A172 (cell line): ENCODE measurements around the gene PDE4D. TPM values are rescaled to one million over a fixed set of nuclear protein-coding genes. Genes with fewer than 3 reads are reported as not detected.

Experiments used
- DNase-seq: peaks from one replicate; pipeline ENCODE4 v3.0.0-alpha.2; 2015; ENCODE audit warnings: low spot score
- total RNA-seq: library from RNA; depleted of rRNA; stranded (reverse); fragments of >200 nt; shearing (Covaris generic); gene quantifications from 2 replicates; pipeline ENCODE4 v1.2.3, GENCODE V29; 2014

PDE4D gene
- total RNA-seq, 1 experiment from 2014 or later = 7.6 TPM

GRCh38 chr5:59656351-59657254, 236.9 kb downstream of the PDE4D start:
- DNase-seq = peak; percentile 23

DNA sequence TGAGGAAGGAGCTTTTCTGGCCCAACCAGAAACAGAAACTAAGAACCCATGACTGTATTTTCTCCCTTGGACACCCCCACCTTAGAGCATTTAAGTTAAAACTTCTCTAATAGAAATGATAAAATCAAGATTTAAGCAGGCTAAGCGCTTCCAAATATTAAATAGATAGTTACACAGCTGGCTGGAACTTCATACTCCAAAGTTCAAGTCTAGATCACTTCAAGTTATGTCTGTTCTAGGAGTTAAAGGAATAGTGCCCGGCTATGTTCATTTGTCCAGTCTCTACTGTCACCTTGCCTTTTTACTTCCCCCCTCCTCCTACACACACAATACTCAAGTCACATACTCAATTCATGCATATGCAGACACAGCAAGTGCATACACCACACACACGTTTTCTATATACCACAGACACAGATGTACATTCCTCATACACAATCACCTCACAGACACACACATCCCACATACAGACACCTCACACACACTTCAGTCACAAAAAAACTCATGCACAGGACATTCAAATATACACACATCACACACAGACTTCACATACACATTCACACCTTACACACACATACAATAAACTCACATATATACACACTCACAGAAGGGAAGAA, 237.7 kb downstream of the PDE4D start:
- DNase-seq = no peak

- DNase-seq = no peak
Observed at GRCh38 chr5:59654691-59655090, 238.8 kb downstream of the PDE4D start.

DNA sequence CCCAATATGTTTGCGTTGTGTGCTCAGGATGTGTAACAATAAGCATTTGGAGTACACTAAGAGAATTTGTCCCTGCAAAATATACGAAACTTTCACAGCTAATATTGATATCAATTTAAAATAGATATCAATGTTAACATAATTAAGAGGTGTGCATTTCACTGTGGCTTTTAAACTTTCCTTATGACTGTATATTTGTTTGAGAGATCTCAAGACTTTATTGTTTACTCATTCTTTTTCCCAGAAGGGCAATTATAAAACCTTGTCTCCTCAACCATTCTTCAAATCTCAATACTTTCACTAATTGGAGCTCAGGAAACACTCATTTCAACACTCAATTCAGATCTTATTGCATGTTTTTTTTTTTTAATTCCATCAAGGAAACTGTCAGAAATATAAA, 241.1 kb downstream of the PDE4D start:
- no peak for DNase-seq

DNA sequence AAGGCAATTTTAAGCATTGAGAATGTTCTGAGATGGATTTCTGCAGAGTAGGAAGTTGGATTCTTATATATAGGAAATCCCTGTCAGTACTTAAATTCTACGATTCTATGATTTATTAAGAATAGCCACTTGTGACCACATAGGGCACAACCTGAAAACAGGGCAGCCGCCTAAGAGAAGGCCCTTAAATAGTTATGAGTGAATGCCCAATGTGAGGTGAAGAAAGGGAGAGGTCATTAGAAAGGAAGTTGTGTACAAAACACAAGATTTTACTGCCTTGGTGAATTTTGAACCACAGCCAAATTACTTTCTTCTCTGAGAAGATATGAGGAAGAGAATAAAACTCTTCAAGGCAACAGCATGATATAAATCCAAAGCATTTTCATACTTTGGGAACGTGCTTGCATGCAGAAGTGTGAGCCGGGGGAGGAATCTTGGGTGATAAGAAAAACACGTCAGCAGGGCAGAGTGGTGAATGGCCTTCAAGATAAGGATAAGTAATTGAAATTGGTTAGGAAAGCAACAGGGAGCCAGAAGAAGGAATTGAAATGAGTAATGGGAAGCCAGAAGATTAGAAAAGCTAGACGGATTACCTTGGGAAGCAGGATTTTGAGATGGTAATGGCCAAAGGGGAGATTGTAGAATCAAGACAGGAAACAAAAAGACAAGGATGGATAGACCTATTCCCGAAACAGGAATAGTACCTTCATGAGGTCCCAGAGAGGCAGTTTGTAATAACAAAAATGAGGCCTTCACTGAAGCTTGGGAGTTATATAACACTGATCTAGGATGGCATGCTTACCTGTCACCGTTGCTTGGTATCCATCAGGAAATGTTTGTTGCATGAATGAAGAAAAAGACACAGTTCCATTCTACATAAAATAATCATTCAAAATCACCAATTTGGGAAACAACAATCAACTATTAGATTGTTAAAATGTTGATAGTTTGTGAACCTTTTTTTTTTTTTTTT, 244.3 kb downstream of the PDE4D start:
- DNase-seq = peak; percentile 86

DNA sequence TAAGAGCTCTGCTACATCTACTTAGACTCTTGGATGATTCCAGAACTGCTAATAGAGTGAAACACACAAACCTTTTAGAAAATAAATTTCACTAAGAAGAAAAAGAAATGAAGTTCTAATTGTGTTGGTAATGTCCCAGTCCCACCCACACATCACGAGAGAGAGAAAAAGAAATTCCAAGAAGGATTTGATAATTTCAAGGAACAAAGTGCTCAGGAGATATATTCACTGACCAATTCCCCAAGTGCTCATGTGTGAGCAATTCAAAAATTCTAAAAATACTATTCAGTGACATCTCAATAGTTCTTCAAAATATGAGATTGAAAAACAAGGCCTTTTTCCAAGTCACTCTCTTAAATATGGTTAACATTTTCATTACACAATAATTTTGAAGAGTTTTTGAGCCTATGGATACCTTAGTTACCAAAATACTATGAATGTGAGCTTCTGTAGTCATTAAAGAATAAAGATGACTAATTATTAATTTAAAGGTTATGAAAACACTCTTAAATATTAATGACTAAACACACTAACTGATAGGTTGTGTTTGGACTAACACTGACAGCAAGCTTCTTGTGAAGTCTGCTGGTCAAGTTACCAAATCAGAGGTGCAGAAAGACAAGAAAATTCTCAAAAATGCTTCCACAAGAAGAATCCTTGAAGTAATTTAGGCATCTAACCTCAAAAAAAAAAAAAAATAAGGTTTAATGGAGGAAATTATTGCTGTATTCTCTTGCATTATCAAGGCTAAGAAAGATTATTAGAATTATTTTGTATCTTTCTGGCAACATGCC, 245.3 kb downstream of the PDE4D start:
- DNase-seq = no peak

DNA sequence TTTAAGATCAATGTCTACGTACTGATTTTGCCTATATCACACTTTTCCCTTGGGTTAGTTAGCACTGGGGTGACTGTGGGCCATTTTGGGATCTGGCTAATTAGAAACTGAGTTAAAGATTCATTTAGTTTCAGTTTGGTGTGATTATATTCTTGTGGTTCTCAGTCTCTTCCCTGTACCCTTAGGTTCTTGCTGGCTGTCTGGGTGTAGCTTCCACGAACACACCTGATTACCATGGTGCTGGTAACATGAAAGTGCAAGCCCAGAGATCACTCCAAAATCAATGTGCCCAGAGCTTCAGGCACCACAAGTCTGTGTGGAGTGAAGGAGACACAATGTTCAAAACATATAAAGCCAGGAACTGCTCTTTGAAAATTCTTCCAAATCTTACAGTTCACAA, 248.1 kb downstream of the PDE4D start:
- DNase-seq = no peak

GRCh38 chr5:59640411-59640810, 253.1 kb downstream of the PDE4D start:
- DNase-seq = peak; percentile 53

GRCh38 chr5:59637884-59638580, 255.5 kb downstream of the PDE4D start:
- peak; percentile 21 for DNase-seq

DNA sequence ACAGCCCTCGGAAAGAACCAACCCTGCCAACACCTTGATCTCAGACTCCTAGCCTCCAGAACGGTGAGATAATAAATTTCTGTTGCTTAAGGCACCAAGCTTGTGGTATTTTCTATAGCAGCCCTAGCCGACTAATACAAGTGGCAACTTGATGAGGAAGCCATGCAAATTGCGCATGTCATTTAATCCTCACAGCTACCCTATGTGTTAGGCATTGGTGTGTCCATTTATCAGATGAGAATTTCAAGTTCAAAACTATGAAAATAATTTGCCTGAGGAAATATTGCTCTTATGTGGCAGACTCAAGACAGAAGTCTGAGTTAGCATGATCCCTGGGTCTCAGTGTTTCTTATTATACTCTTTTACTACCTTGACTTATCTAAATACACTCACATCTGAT, 264.0 kb downstream of the PDE4D start:
- DNase-seq = no peak

DNA sequence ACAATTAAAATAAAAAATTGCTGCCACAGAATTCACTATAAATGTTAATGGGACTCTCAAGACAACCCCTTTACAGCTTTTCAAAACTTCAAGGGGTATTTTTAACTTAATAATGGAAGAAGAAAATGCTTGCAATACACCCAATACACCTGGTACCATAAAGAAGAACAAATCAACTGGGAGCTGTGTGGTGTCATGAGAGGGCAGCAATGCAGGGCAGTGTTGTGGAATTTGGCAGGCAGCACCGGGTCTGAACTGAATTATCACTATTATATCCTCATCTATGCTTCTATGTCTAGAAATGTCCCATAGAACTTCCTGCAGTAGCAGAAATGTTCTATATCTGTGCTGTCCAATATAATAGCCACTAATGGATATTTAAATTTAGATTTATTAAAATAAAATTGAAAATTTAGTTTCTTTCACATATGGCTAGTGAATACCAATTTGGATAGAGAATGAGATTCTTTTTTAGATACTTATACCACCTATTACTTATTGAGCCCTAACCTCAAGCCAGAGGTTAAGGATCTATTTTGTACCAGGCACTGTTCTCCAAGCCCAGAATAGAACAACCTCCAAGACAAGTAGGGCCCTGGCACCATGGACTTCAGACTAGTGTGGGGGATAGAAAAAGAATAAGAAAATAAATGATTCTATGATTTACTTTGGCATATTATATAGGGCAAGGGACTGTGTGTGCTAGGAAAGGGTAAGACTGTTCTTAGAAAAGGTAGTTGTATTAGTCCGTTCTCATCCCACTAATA, 265.3 kb downstream of the PDE4D start:
- DNase-seq = no peak

- DNase-seq = no peak
Observed at GRCh38 chr5:59624898-59625297, 268.6 kb downstream of the PDE4D start.

- DNase-seq = no peak
Observed at GRCh38 chr5:59622848-59623247, 270.7 kb downstream of the PDE4D start.

DNA sequence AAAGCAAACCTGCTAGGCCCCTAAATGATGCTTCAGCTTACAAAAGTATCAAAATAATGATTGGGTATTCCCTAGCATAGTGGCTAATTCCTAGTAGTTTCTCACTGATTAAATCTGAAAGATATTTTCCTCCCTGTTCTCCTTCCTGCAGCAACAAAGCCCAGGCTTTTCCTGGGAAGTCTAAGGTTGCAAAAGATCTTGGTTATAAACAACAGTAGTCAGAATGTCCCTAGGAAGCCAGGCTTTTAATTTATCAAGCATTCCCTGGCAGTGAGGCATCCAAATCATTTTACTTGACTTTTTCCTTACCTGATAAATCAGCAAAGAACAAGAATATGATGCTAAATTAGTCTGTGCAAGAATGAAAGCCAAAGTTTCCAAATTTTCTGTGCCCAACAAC, 272.0 kb downstream of the PDE4D start:
- no peak for DNase-seq

DNA sequence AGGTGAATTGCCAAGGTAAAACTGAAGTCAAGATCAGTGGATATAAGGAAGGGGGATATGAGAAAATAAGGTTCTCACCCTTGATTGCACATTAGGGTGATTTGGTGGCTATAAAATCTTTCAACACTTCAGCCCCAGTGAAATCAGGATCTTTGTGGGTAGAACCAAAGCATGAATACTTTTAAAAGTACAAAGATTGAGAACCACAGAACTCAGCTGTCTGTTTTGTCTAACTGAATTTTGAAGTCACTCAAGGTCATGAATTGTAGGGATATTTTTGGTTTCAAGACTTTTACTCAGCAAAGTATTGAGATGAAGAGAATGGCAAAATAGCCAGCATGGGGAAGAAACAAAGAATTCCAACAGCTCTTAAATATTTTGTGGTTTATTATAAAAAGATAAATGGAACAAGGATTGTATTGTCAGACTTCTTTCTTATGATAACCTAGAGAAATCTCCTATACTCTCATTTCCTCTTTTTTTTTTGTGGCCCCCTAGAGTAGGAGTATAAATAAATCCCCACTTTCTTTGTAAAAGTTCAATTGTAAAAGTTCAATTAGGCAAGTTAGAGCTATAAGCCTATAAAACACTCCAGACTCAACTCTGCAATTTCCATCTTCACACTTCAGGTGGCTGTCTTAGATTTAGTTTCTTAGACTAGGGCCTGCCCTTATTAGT, 272.9 kb downstream of the PDE4D start:
- DNase-seq = no peak

DNA sequence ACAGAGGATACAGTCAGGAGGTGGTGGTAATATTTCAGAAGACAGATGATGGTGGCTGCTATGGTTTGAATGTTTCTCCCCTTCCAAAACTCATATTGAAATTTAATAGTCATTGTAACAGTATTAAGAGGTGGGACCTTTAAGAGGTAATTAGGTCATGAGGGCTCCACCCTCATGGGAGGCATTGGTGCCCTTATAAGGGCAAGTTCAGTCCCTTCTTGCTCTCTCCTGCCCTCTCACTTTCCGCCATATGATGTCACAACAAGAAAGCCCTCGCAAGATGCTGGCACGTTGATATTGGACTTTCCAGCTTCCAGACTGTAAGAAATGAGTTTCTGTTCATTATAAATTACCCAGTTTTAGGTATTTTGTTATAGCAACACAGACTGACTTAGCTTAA, 274.9 kb downstream of the PDE4D start:
- DNase-seq = no peak

DNA sequence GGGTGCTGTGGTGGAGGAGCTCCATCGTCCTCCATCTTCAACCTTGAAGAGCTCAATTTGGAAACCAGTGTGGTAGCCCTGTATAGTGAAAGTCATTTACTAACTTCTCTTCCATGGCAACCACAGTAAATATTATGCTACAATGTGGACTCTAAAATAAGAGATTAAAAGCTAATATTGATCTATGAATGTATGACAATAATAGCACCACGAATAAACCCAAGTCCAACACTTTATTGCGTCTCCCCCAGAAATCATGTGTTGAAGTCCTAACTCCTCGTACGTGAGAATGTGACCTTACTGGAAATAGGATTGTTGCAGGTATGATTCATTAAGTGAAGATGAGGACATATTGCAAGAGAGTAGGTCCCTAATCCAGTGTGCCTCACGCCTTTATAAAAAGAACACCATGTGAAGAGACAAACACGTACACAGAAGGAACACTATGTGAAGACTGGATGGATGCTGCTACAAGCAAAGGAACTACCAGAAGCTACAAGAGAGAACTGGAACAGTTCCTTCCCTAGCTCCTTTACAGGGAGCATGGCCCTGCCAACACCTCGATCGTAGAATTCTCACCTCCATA, 276.2 kb downstream of the PDE4D start:
- DNase-seq = no peak

GRCh38 chr5:59616413-59616812, 277.1 kb downstream of the PDE4D start:
- no peak for DNase-seq

DNA sequence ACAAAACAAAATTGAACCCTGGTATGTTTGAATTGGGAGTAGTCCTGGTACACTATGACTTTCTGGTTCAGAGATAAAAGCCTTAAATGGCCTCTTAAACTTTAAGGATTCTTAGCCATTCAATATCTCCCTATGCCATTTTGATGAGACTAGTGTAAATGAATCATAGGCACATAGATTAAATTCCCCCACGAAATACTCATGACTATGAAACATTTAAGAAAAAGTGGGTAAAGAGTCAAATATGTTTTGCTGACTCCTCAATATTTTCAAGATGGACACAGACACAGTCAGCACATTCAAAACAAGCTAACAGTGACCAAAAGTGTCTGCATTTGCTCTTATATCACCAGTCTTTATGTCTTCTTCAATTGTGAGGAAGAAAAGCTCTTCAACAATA, 278.3 kb downstream of the PDE4D start:
- DNase-seq = peak; percentile 65
